A673 (cell line): ENCODE data around the gene DRD4. TPM values are rescaled to one million over a fixed set of nuclear protein-coding genes. Genes with fewer than 3 reads are reported as not detected.
A peak's percentile ranks its signal among the peaks of the same experiment; 100 is the strongest.

Experiments
- BruUV-seq: library from RNA; stranded (reverse); fragments of 400-500 nt; replicated peaks from 2 replicates; lab custom pipeline; 2021; lab: Mats Ljungman, UMichigan
- CTCF ChIA-PET: fragments of 300-600 bp; sonication (Branson Sonifier 250); formaldehyde crosslinking; loops from one replicate; lab custom pipeline; 2022; ENCODE audit warnings: antibody characterized with exemption; lab: Charles Lee
- POLR2A ChIA-PET: fragments of 300-600 bp; sonication (Branson Sonifier 250); formaldehyde crosslinking; loops from one replicate; lab custom pipeline; 2022; ENCODE audit warnings: antibody characterized with exemption; ENCODE audit not compliant: low non-redundant PET; lab: Charles Lee
- DNase-seq: peaks from one replicate; pipeline ENCODE4 v3.0.0-alpha.2; 2015; ENCODE audit warnings: low spot score
- H3K27ac ChIP-seq: fragments of 200-600 bp; sonication (generic); 2 replicates; pipeline ENCODE4 v1.5.1; 2016; ENCODE audit warnings: mixed run types, low read depth, mild to moderate bottlenecking, mixed read lengths, antibody characterized with exemption, low read length; ENCODE audit not compliant: poor library complexity, severe bottlenecking
- H3K27me3 ChIP-seq: fragments of 200-600 bp; sonication (generic); replicated peaks from 2 replicates; pipeline ENCODE4 v1.6.1; 2017; ENCODE audit warnings: mixed run types, low read depth, mild to moderate bottlenecking, mixed read lengths, antibody characterized with exemption, low read length; ENCODE audit not compliant: insufficient read depth, poor library complexity
- H3K36me3 ChIP-seq: fragments of 200-600 bp; sonication (generic); 2 replicates; pipeline ENCODE4 v1.6.1; 2016; ENCODE audit warnings: mixed run types, mild to moderate bottlenecking, mixed read lengths, antibody characterized with exemption, low read length; ENCODE audit not compliant: insufficient read depth, poor library complexity, severe bottlenecking
- H3K4me1 ChIP-seq: fragments of 200-600 bp; sonication (generic); 2 replicates; pipeline ENCODE4 v1.6.1; 2017; ENCODE audit warnings: mixed run types, mild to moderate bottlenecking, mixed read lengths, antibody characterized with exemption, low read length; ENCODE audit not compliant: insufficient read depth, poor library complexity, severe bottlenecking
- H3K4me3 ChIP-seq: fragments of 200-600 bp; sonication (generic); 2 replicates; pipeline ENCODE4 v1.5.1; 2016; ENCODE audit warnings: low read depth, mixed run types, mild to moderate bottlenecking, mixed read lengths, low read length; ENCODE audit not compliant: poor library complexity, severe bottlenecking
- H3K9me3 ChIP-seq: fragments of 200-600 bp; sonication (generic); 2 replicates; pipeline ENCODE4 v1.6.1; 2016; ENCODE audit warnings: mixed run types, low read depth, mild to moderate bottlenecking, mixed read lengths, antibody characterized with exemption, low read length; ENCODE audit not compliant: poor library complexity, severe bottlenecking
- EZH2 ChIP-seq: fragments of 200-600 bp; sonication (generic); IDR thresholded peaks from 2 replicates; pipeline ENCODE4 v1.6.1; 2017; ENCODE audit warnings: borderline replicate concordance, low read depth, mild to moderate bottlenecking, mixed read lengths, antibody characterized with exemption, low read length; ENCODE audit not compliant: poor library complexity, severe bottlenecking
- intact Hi-C: fragments of 100-400 bp; cut with micrococcal nuclease; formaldehyde crosslinking; loops from one replicate; pipeline ENCODE4 v1.10.0; 2022; ENCODE audit not compliant: unreplicated experiment
- total RNA-seq: library from RNA; stranded (reverse); gene quantifications from 2 replicates; pipeline ENCODE4 v1.2.3, GENCODE V29; 2021
- TF ChIP-seq, protein P1 (sequence below): fragments of 300-800, 200-600 bp; sonication (generic); conservative IDR thresholded peaks from 2 replicates; pipeline ENCODE4 v1.5.1; 2017; ENCODE audit warnings: low read depth, mild to moderate bottlenecking, antibody characterized with exemption, low read length, moderate library complexity, mixed read lengths

The DRD4 gene
- total RNA-seq, 1 experiment from 2014 or later, result 3.0 TPM

DNA sequence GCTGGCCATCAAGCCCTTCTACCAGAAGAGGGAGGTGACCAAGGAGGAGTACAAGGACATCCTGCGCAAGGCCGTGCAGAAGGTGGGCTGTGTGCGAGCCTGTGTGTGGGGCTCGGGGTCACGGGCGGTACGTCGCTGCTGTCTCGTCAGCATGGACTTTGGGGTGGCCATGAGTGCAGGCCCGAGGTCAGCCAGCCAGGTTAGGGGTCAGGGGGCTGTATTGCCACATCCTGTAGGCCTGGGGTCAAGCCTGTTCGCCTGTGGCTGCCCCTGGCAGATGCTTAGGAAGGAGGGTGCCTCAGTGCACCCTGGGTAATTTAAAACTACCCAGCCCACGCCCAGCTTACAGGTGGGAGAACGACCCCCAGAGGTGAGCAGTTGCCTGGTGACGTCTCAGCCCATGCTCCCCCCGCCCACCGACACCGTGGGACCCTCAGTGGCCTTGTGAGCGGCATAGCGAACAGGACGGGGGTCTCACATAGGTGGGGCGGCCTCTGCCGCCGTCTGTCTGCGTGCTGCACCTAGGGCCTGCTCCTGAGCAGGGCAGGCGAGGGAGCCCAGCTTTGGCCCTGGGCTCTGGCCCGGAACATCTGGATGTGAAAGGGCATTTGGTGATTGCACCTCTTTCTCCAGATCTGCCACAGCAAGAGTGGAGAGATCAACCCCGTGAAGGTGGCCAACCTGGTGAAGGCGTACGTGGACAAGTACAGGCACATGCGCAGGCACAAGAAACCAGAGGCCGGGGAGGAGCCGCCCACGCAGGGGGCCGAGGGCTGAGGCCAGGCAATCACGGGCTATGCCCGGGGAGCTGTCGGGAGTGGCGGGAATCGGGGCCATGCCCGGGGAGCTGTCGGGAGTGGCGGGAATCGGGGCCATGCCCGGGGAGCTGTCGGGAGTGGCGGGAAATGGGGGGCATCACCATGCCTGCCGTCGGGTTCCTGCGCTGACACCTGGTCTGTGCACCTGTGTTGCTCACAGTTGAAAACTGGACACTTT is 25.8 kb upstream of the DRD4 start:
- CTCF ChIA-PET, result no interaction called here
- H3K36me3 ChIP-seq, result peaks cover 49% of the 10 kb centered on the region
- no peaks in the 10 kb centered on the region for H3K4me1 ChIP-seq
- BruUV-seq, result no TSS peak
- POLR2A ChIA-PET, result no interaction called here
- H3K27ac ChIP-seq, result no peak overlapping the region
- no peak for DNase-seq
- no peaks in the 10 kb centered on the region for H3K27me3 ChIP-seq
- TF ChIP-seq, protein P1, sequence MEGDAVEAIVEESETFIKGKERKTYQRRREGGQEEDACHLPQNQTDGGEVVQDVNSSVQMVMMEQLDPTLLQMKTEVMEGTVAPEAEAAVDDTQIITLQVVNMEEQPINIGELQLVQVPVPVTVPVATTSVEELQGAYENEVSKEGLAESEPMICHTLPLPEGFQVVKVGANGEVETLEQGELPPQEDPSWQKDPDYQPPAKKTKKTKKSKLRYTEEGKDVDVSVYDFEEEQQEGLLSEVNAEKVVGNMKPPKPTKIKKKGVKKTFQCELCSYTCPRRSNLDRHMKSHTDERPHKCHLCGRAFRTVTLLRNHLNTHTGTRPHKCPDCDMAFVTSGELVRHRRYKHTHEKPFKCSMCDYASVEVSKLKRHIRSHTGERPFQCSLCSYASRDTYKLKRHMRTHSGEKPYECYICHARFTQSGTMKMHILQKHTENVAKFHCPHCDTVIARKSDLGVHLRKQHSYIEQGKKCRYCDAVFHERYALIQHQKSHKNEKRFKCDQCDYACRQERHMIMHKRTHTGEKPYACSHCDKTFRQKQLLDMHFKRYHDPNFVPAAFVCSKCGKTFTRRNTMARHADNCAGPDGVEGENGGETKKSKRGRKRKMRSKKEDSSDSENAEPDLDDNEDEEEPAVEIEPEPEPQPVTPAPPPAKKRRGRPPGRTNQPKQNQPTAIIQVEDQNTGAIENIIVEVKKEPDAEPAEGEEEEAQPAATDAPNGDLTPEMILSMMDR, result no peak
- TF ChIP-seq EZH2, result no peak
- H3K9me3 ChIP-seq, result no peaks in the 10 kb centered on the region
- intact Hi-C loops, result no loop called here
- no peak overlapping the region for H3K4me3 ChIP-seq

DNA sequence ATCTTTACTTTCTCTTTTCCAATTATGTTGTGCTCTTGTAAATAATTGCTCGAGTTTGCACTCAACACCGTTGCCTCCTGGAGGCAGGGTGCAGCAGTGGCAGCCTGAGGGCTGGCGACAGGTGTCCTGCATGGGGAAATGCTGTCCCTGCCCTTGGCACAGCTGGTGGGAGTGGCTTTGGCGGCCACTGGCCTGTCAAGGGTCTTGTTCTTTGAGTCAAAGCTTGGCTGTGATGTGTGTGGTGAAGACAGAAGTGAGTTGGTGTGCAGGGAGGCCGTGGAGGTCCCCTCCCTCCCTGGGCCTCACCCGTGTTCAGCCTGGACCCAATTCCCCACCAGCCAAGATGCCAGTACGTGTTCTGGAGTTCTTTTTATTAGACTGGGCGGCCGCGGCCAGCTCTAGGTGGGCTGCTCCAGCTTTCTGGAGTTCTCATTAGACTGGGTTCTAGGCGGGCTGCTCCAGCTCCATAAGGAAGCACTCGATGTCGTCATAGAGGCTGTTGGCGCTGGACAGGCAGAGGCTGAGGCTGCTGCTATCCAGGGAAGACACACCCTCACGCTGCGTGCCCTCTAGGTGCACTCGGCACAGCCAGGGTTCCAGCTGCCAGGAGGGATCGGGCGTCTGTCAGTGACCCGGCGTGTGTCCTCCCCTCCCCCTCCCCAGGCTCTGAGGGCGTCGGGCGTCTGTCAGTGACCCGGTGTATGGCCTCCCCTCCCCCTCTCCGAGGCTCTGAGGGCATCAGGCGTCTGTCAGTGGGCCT is 24.7 kb upstream of the DRD4 start:
- TF ChIP-seq, protein P1, result 0 out of 2 replicates have a peak, but pooled peaks have one; percentile 16
- no peak for TF ChIP-seq EZH2
- Histone ChIP-seq H3K36me3 (peaks cover 38% of the 10 kb centered on the region), H3K9me3 (no peaks in the 10 kb centered on the region), H3K27me3 (no peaks in the 10 kb centered on the region), H3K27ac (no peak overlapping the region), H3K4me1 (no peaks in the 10 kb centered on the region), H3K4me3 (no peak overlapping the region)
- no TSS peak for BruUV-seq
- ChIA-PET POLR2A (no interaction called here), CTCF (no interaction called here)
- DNase-seq, result no peak
- intact Hi-C loops, result no loop called here

DNA sequence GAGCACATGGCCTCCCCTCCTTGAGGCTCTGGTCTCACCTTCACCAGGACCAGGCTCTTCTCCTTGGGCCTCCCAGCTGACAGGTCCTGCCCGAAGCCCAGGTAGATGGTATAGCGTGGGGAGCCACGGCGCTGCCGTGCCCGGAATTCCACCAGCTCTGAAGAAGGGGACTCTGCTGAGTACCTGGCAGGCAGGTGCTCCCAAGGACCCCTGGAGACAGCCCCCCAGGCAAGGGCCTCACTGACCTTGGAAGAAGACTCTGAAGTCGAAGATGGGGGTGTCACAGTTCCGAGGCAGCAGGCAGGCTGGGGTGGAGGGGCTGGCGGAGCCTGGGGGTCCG is 24.1 kb upstream of the DRD4 start:
- Histone ChIP-seq H3K4me3 (no peak overlapping the region), H3K9me3 (no peaks in the 10 kb centered on the region), H3K4me1 (no peaks in the 10 kb centered on the region), H3K27me3 (no peaks in the 10 kb centered on the region), H3K27ac (no peak overlapping the region), H3K36me3 (peaks cover 34% of the 10 kb centered on the region)
- DNase-seq, result no peak
- POLR2A ChIA-PET, result no interaction called here
- intact Hi-C loops, result no loop called here
- no peak for TF ChIP-seq EZH2
- CTCF ChIA-PET, result interaction anchor here (0.6 kb wide), 1 partner anchor 112 kb away, joined by 3 read pairs; no protein-coding TSS in a partner anchor
- no TSS peak for BruUV-seq
